A673 (cell line): ENCODE data around the gene CHST12.

Experiments used
- EZH2 ChIP-seq: fragments of 200-600 bp; sonication (generic); IDR thresholded peaks from 2 replicates; pipeline ENCODE4 v1.6.1; 2017; ENCODE audit warnings: borderline replicate concordance, low read depth, mild to moderate bottlenecking, mixed read lengths, antibody characterized with exemption, low read length; ENCODE audit not compliant: poor library complexity, severe bottlenecking
- TF ChIP-seq, protein P1 (sequence below): fragments of 300-800, 200-600 bp; sonication (generic); conservative IDR thresholded peaks from 2 replicates; pipeline ENCODE4 v1.5.1; 2017; ENCODE audit warnings: low read depth, mild to moderate bottlenecking, antibody characterized with exemption, low read length, moderate library complexity, mixed read lengths

DNA sequence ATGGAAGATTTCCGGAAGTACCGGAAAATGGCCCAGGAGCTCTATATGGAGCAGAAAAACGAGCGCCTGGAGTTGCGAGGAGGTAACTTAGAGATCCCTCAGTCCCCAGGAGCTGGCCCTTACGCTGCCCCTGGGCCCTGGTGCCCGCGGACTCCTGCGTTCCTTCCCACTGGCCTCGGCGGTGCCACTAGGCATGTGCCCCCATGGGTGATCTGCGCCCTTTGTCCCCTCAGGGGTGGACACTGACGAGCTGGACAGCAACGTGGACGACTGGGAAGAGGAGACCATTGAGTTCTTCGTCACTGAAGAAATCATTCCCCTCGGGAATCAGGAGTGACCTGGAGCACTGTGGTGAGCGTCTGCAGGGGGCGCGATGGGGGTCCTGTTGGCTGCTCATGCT, 24.2 kb upstream of the CHST12 start:
- TF ChIP-seq EZH2: no peak
- TF ChIP-seq, protein P1, sequence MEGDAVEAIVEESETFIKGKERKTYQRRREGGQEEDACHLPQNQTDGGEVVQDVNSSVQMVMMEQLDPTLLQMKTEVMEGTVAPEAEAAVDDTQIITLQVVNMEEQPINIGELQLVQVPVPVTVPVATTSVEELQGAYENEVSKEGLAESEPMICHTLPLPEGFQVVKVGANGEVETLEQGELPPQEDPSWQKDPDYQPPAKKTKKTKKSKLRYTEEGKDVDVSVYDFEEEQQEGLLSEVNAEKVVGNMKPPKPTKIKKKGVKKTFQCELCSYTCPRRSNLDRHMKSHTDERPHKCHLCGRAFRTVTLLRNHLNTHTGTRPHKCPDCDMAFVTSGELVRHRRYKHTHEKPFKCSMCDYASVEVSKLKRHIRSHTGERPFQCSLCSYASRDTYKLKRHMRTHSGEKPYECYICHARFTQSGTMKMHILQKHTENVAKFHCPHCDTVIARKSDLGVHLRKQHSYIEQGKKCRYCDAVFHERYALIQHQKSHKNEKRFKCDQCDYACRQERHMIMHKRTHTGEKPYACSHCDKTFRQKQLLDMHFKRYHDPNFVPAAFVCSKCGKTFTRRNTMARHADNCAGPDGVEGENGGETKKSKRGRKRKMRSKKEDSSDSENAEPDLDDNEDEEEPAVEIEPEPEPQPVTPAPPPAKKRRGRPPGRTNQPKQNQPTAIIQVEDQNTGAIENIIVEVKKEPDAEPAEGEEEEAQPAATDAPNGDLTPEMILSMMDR: no peak
